Fibroblast of skin of right quadriceps (primary cell): ENCODE measurements around the gene MARCHF6.
"Not testable (repeated sequence)": the region's sequence is repeated elsewhere in the genome, so short reads cannot be mapped to it uniquely, and the experiment has no call there.

ENCODE experiments used
- DNase-seq: peaks from one replicate; pipeline ENCODE4 v3.0.0-alpha.2; 2013

The MARCHF6 gene

GRCh38 chr5:10353241-10354047 lies at the start of gene MARCHF6:
TSS of gene MARCHF6 (plus strand) at chr5:10353695. CDS start at chr5:10353899, 204 bp downstream.
- peak; percentile 92 for DNase-seq

DNA sequence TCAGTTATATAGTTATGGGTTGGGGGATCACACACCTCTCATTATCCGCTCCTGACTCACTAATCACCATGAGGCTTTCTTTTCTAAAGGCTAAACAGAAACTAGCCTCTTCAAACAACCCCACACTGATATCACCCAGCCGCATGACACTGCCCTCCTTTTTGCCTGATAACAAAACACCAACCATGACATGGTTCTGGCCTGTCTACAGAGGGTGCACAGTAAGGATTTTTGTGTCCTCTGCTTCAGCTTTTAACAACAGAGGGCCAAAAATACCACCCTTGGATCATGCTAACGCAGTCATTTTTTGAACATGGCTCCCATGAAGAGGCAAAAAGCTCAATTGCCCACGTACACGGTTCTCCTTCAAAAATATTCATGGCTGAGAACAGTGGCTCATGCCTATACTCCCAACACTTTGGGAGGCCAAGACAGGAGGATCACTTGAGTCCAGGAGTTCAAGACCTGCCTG lies 49.8 kb upstream of the MARCHF6 start:
- DNase-seq: no peak

GRCh38 chr5:10304932-10305331 lies 48.6 kb upstream of the MARCHF6 start:
- DNase-seq: no peak

GRCh38 chr5:10306114-10306513 lies 47.4 kb upstream of the MARCHF6 start:
- DNase-seq: no peak

- DNase-seq: no peak
These were observed 46.7 kb upstream of the MARCHF6 start for GRCh38 chr5:10306806-10307205.

- DNase-seq: peak; percentile 53
These were observed 46.0 kb upstream of the MARCHF6 start, which contains the start of gene CMBL for GRCh38 chr5:10307206-10308148. TSS of gene CMBL (minus strand) at chr5:10307902. CDS start at chr5:10290762, 17,140 bp downstream.

- no peak for DNase-seq
These were observed 44.7 kb upstream of the MARCHF6 start for GRCh38 chr5:10308844-10309243.

DNA sequence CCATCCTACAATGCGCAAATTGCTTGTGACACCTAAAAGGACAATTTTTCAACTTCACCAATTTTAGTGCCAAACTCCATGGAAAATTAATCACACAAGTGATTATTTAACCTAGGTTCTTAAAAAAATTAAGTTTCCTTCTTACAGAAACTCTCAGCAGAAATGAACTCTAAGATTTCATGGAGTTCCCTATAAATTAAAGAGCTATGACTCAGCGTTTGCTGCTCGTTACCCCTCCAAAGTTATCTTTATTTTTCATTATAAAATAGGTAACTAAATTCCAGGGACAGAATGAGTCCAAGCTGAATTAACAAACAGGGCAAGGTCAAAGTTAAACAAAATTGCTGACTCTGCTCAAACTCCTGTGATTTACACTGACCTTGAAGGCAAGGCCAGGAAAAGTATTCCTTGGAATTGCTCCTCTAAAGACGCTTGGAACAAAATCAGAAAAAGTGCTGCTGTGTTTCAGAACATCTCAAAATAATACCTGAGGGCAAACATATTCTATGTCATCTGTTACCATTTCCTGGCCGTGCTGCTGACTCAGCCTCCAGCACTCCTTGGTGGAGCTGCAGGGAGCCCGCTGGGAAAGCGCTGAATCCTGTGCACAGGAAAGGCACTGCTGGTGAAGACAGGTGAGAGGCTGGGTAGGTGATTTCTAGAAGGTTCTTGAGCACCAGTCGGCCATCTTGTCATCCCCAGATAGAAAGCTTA lies 43.3 kb upstream of the MARCHF6 start:
- DNase-seq: peak; percentile 47

GRCh38 chr5:10310835-10311570 lies 42.5 kb upstream of the MARCHF6 start:
- not testable (repeated sequence) for DNase-seq

DNA sequence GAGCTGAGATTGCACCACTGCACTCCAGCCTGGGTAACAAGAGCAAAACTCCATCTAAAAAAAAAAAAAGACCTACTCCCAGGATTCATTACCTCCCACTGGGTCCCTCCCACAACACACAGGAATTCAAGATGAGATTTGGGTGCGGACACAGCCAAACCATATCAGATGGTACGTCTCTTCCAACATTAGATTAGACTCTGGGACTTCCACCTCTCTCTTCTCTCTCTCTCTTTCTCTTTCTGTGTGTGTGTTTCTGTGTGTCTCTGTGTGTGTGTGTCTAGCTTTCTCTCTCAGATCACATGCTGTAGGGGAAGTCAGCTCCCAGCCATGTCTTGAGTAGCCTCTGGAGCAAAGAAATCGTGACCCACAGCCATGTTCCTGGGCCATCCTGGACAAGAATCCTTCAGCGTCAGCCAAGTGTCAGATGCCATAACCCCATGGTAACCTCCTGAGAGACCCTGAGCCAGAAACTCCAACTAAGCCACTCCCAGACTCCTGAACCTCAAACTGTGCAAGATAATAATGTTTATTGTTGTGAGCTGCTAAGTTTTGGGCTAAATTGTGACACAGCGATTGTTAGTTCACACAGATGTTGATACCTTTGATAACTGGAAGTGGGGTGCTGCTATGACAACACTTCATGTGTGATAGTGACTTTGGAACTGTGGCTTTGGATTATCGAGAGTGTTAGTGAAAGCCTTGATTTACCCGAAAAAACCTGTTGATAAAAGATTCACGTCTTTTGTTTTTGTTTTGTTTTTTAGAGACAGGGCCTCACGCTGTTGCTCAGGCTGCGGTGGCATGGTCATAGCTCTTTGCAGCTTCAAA lies 41.7 kb upstream of the MARCHF6 start:
- DNase-seq: no peak

- no peak for DNase-seq
These were observed 38.3 kb upstream of the MARCHF6 start for GRCh38 chr5:10315201-10315600.

DNA sequence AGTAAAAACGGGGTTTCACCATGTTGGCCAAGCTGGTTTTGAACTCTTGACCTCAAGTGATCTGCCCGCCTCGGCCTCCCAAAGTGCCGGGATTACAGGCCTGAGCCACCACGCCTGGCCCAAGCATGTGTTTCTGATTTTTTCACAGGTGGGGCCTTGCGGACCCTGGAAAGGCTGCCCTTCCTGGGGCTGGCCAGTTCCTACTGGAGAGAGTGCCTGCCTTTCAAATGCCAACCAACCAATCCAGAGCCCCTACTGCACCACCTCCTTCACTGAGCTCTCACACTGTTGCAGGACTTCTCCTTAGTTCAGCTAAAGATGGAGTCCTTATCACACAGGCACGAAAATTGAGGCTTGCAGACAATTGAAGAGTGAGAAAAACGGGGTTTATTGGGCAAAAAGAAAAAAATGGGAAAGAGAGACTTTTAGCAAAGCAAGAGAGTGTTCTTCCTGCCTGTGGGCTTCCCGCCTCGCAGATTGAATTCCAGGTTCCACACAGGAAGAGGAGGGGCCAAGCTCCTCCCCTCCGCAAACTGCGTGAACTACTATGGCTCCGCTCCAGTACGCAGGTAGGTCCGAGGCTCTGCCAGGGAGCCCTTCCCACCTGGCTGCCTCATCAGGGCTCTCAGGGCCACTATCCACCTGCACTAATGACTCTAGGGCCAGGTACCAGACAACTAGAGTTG lies 37.5 kb upstream of the MARCHF6 start:
- no peak for DNase-seq

DNA sequence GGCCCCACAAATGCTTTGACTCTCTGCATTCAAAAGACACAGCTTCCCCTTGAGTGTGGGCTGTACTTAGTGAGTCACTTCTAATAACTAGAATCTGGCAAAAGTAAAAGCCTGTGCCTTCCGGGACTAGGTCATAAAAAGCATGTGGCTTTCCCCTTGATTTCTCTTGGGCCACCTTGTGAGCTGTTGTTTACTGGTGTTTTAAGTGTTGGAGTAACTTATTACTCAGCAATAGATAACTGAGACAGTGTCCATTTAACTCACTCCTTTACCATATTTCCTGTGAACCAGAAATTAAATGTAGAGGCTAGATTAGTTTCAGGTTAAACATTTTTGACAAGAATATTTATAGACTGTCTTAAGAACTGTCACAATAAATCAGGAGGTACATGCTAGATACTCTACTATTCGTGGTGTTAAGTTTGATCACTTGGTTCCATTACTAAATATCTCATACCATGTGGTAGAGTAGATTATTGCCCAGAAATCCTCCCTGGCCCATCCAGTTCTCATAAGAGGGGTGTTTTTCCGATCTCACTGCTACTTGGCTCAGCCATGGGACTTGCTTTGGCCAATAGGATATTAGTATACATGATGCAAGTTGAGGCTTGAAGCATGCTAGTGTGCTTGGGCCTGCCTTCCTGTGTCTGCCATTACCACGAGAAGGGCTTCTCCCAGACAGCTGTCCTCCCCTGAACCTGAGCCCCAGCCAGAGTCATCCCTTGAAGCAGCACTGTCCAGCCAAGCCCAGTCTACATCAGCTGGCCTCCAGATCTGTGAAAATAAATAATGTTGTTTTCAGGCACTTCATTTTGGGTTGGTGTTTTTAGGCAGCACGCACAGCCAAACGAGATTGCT lies 35.4 kb upstream of the MARCHF6 start:
- no peak for DNase-seq

GRCh38 chr5:10319202-10319851 lies 34.2 kb upstream of the MARCHF6 start:
- DNase-seq: no peak

- DNase-seq: no peak
These were observed 32.7 kb upstream of the MARCHF6 start for GRCh38 chr5:10320793-10321192.

GRCh38 chr5:10321882-10322281 lies 31.6 kb upstream of the MARCHF6 start:
- no peak for DNase-seq

DNA sequence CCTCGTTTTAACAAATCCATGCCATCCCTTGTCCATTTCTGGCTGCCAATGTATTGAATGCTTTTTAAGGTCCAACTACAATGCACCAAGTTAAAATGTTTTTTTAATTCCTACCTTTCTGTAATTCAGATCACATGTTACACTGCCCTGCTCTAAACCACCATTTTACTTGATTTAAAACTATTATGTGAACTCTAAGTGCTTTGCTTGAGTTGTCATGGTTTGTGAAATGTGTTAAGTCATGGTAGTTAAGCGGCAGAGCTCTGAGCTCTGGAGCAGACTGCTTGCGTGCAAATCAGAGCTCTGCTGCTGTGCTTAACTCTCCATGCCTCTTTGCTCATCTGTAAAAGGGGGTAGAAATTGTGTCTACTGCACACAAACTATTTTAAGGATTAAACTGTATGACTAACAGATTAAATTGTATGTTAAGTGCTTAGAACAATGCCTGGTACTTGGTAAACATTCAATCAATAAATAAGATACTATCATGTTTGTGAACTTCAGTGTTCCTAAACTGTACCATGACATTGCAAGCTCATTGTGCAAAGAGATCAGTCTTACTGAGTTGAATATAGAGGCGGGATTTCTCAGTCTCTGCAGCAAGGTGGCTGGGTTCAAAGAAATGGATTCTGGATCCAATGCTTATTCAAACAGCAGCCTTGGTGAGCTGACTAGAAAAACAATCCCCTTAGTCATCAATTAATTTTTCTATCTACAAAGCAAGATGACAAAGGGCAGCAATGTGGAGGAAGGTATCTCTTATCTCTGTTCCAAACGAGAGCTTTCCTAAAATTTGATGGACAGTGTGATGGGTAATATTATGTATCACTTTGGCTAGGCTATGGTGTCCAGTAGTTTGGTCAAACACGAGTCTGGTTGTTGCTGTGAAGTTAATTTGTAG lies 29.7 kb upstream of the MARCHF6 start:
- peak; percentile 29 for DNase-seq
